Transverse colon (tissue), 4 donors: Measurements from ENCODE around the gene CARD10.

Experiments
- EP300 ChIP-seq: sonication (generic); formaldehyde crosslinking; IDR thresholded peaks from one replicate; pipeline ENCODE4 v1.6.1; 2017; ENCODE audit warnings: antibody characterized with exemption, low read depth
- POLR2AphosphoS5 ChIP-seq, 3 donors: sonication (generic); formaldehyde crosslinking; IDR thresholded peaks; one replicate each; pipeline ENCODE4 v1.6.1; 2016; ENCODE audit warnings: antibody characterized with exemption in 3 of 3
- TF ChIP-seq, protein P1 (sequence below), 5 experiments: fragments of 200-600 bp in 3 of 5; fragments of 450-650 bp in 2 of 5; sonication (generic) in 3 of 5; IDR thresholded peaks; 1 replicate in 2 of 5; 2 replicates in 3 of 5; pipeline ENCODE4 v1.5.1; 2016 to 2017; ENCODE audit warnings: antibody characterized with exemption in 5 of 5, inconsistent platforms in 3 of 5, mild to moderate bottlenecking in 2 of 5, moderate library complexity in 1 of 5

GRCh38 chr22:37491106-37491505 is 28.1 kb downstream of the CARD10 start:
- TF ChIP-seq, protein P1, sequence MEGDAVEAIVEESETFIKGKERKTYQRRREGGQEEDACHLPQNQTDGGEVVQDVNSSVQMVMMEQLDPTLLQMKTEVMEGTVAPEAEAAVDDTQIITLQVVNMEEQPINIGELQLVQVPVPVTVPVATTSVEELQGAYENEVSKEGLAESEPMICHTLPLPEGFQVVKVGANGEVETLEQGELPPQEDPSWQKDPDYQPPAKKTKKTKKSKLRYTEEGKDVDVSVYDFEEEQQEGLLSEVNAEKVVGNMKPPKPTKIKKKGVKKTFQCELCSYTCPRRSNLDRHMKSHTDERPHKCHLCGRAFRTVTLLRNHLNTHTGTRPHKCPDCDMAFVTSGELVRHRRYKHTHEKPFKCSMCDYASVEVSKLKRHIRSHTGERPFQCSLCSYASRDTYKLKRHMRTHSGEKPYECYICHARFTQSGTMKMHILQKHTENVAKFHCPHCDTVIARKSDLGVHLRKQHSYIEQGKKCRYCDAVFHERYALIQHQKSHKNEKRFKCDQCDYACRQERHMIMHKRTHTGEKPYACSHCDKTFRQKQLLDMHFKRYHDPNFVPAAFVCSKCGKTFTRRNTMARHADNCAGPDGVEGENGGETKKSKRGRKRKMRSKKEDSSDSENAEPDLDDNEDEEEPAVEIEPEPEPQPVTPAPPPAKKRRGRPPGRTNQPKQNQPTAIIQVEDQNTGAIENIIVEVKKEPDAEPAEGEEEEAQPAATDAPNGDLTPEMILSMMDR (IDR thresholded peaks at IDR 0.05) = no peak
- TF ChIP-seq POLR2AphosphoS5 (IDR thresholded peaks at IDR 0.05) (no peak), EP300 (no peak)
